HUES6 (cell line): ENCODE data around the gene CLIC1.
A peak's percentile ranks its signal among the peaks of the same experiment; 100 is the strongest.

Experiments used
- H3K27ac ChIP-seq: 2 replicates; pipeline ENCODE4 v1.7.0; 2013; ENCODE audit warnings: low read depth, mild to moderate bottlenecking, low read length, inconsistent platforms
- H3K27me3 ChIP-seq: 2 replicates; pipeline ENCODE4 v1.6.1; 2013; ENCODE audit warnings: low read length; ENCODE audit not compliant: control insufficient read depth, insufficient read depth
- H3K36me3 ChIP-seq: 2 replicates; pipeline ENCODE4 v1.6.1; 2013; ENCODE audit warnings: low read length; ENCODE audit not compliant: control insufficient read depth, insufficient read depth
- H3K4me1 ChIP-seq: 2 replicates; pipeline ENCODE4 v1.6.1; 2013; ENCODE audit warnings: low read length; ENCODE audit not compliant: control insufficient read depth, insufficient read depth
- H3K4me3 ChIP-seq: 2 replicates; pipeline ENCODE4 v1.5.1; 2013; ENCODE audit warnings: low read depth, low read length
- H3K9ac ChIP-seq: one replicate; pipeline ENCODE4 v1.6.1; 2013; ENCODE audit warnings: mild to moderate bottlenecking, low read length
- H3K9me3 ChIP-seq: 2 replicates; pipeline ENCODE4 v1.6.1; 2013; ENCODE audit warnings: low read depth, low read length; ENCODE audit not compliant: control insufficient read depth, insufficient read depth

The CLIC1 gene

DNA sequence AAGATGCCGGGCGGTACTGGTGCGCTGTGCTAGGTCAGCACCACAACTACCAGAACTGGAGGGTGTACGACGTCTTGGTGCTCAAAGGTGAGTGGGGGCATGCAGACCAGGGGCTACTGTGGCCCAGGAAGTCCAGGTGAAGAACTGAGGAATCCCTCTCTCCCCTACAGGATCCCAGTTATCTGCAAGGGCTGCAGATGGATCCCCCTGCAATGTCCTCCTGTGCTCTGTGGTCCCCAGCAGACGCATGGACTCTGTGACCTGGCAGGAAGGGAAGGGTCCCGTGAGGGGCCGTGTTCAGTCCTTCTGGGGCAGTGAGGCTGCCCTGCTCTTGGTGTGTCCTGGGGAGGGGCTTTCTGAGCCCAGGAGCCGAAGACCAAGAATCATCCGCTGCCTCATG, 28.6 kb downstream of the CLIC1 start:
- H3K9me3 ChIP-seq, result no peaks in the 10 kb centered on the region
- H3K9ac ChIP-seq, result no peak overlapping the region
- H3K4me1 ChIP-seq, result peaks cover 12% of the 10 kb centered on the region; the same call in 1 of the 2 replicates
- H3K27ac ChIP-seq, result no peak overlapping the region
- no peaks in the 10 kb centered on the region for H3K27me3 ChIP-seq
- no peak overlapping the region for H3K4me3 ChIP-seq
- H3K36me3 ChIP-seq, result no peaks in the 10 kb centered on the region

DNA sequence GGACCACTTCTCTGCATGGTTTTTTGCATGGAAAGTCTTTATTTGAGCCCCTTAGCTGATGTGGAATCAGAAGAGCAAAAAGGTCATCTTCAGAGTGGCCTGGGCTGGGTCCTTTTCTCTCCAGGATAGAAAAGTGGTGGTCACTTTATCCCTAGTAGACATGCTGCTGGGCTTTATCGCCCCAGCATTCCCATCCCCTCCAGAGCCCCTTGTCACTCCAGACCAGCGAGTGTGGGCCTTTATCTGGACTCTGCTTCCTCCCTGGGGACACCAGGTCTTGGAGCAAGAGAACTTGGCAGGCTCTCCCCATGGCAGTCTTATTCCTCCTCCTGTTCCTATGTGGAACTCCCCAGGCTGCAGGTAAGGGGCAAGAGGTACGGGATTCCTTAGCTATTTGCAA, 29.7 kb downstream of the CLIC1 start, which contains the start of gene LY6G6F:
LY6G6F (plus strand) TSS at position 268 of the 400 bp plus-strand sequence; CDS start at position 309, 41 bp downstream.
- H3K4me1 ChIP-seq, result peaks cover 19% of the 10 kb centered on the region
- H3K9me3 ChIP-seq, result no peaks in the 10 kb centered on the region
- H3K4me3 ChIP-seq, result no peak within 1 kb of the TSS

DNA sequence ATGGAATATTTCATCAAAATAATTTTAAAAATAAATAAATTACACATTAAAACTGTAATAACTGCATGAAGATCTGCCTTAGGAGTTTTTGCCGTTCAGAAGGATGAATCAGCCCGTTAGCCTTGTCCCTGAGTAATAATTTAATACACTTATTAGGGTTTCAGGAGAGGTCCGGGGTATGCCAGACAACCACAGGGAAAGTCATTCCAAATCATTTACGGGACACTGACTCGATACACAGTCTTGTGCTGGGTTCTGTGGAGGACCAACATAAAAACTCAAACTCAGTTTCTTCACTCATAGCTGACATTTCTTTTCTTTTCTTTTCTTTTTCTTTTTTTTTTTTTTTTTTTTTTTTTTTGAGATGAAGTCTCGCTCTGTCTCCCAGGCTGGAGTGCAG, 30.4 kb downstream of the CLIC1 start:
- no peak overlapping the region for H3K4me3 ChIP-seq
- no peaks in the 10 kb centered on the region for H3K9me3 ChIP-seq
- peaks cover 13% of the 10 kb centered on the region for H3K4me1 ChIP-seq
- H3K27me3 ChIP-seq, result no peaks in the 10 kb centered on the region
- H3K36me3 ChIP-seq, result no peaks in the 10 kb centered on the region
- H3K9ac ChIP-seq, result no peak overlapping the region
- H3K27ac ChIP-seq, result no peak overlapping the region

More for the DNA sequence above, 29.7 kb downstream of the CLIC1 start, which contains the start of gene LY6G6F:
- no peaks in the 10 kb centered on the region for H3K27me3 ChIP-seq
- no peaks in the 10 kb centered on the region for H3K36me3 ChIP-seq
- H3K27ac ChIP-seq, result no peak within 1 kb of the TSS
- H3K9ac ChIP-seq, result no peak within 1 kb of the TSS

DNA sequence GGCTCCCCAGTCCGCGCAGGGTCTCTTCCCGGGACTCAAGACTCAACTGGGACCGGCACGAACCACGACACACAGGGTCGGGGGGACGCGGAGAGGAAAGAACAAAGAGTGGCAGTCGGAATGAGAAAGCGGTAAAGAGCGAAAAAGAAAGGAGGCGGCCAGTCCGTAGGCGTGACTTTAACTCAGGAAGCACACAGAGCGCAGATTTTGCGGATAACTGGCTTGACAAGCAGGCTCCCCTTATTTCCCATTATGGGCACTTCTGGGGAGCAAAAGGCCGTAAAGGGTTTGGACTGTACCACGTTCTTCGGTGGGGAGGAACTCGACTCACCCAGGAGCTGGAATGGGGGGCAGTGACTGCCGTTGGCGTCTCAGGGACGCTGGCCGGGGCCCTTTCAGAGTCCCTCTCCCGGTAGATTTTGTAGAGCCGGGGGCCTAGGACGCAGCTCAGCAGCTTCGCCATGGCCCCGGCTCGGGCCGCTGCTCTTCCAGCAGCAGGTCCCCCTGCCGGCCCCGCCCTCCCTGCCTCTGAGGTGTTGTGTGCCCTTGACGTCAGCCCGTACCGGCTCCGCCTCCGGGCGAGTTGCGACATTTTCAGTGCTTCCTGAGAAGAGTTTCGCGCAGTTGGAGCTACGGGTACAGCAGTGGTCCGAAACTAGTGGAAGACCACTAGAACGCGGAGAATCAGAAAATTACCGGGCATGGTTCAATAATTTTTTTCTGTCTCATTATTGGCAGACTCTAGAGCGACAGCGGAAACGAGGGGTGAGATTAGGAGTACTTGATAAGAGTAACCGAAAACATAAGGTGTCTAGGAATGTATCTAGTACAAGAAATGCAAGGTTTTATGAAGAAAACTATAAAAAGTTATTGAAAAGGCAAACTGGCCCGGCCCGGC, 33.3 kb downstream of the CLIC1 start, which contains the start of gene ABHD16A:
ABHD16A (minus strand) TSS at position 506 of the 898 bp plus-strand sequence; CDS start at position 463, 43 bp downstream.
- H3K4me1 ChIP-seq, result peaks cover 7% of the 10 kb centered on the region

DNA sequence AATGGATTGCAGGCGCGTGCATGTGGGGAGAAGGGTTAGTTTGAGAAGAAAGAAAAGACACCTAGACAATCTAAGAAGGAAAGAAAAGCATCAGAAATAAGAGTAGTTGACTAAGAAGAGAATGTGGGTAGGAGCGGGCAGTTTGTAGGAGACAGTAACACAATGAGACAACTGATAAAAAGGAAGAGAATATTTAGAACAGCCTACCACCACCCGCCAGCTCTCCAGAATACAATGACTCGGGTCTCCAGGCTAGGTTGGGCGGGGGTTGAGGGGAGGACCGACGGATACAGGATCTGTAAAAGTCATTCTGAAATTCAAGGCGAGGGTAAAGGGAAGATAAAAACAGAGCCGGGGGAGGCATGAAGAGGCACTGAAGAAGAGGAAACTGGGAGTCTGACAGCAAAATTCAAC, 33.9 kb downstream of the CLIC1 start:
- Histone ChIP-seq H3K27me3 (no peaks in the 10 kb centered on the region), H3K36me3 (peaks cover 9% of the 10 kb centered on the region; the same call in 1 of the 2 replicates), H3K9me3 (no peaks in the 10 kb centered on the region), H3K9ac (peak overlapping the region; percentile 76), H3K4me1 (peaks cover 7% of the 10 kb centered on the region), H3K4me3 (peak overlapping the region; percentile 70), H3K27ac (no peak overlapping the region; the same call in 1 of the 2 replicates)

More for the DNA sequence above, 33.3 kb downstream of the CLIC1 start, which contains the start of gene ABHD16A:
- peak within 1 kb of the TSS; percentile 76 for H3K9ac ChIP-seq
- H3K36me3 ChIP-seq, result 0 out of 2 replicates have a peak, but pooled peaks cover 6% of the 10 kb centered on the region
- H3K27ac ChIP-seq, result peak within 1 kb of the TSS; percentile 65; the same call in 1 of the 2 replicates
- no peaks in the 10 kb centered on the region for H3K9me3 ChIP-seq
- peak within 1 kb of the TSS; percentile 70 for H3K4me3 ChIP-seq
- no peaks in the 10 kb centered on the region for H3K27me3 ChIP-seq

DNA sequence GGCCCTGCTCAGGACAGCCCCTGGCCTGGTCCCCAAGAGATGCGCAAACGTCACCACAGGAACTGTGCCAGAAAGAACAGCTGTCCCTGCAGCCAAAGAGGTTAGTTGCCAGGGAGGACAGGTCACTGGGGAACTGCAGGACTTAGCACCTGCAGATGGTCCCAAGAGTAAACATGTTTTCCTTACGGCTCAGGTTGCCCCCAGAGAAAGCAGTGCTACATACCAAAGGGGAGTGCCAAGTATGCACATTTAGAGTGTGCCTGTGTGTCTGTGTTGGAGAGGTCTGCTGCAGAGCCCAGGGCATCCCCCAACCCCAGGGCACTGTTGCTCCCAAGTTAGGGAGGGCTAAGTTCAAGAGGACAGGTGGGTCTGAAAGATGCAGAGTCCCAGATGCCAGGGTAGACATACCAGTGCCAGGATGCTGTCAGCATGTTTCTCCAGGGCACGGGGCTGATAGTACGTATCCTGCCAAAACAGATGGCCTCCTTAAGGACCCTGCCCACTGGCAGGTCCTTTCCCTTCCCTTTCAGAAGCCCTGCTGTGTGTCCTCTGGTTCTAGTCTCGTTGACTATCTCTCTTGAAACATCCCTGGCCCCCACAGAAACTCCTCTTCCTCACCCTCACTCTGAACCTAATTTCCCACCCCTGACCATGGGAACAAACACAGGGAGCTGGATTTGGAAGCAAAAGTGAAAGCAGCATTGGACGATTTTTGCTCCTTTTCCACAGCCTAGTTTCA, 34.5 kb downstream of the CLIC1 start:
- Histone ChIP-seq H3K4me3 (peak overlapping the region; percentile 70), H3K27ac (no peak overlapping the region)

DNA sequence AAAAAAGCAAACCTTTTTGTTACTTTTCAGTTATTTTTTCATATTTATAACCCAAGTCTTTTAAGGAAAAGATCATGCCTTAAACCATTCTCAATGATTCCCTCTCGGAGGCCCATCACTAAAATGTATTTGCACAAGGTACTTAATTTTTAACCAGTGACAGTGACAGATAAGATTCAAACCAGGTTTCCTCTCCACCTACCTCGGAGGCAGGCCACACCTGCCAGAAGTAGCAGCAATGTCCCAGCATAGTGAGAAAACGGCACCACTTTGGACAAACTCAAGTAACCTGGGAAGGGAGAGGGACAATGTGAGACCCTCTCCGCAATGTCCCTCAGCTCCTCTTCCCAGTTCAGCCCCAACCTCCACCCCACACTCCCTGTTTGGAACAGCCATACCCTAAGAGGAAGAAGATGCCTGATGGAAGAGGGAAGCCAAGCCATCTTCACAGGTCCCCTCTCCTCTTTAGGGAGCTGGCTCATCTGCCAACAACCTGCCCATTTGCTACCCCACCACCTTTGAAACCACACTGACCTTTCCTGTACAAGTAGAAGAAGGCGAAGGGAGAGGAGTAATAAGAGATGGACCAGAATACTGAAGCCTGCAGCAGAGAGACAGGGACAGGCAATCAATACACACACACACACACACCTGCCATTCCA, 35.5 kb downstream of the CLIC1 start:
- Histone ChIP-seq H3K9me3 (no peaks in the 10 kb centered on the region), H3K9ac (no peak overlapping the region)

More for the DNA sequence above, 34.5 kb downstream of the CLIC1 start:
- Histone ChIP-seq H3K9ac (peak overlapping the region; percentile 76), H3K9me3 (no peaks in the 10 kb centered on the region), H3K4me1 (peaks cover 7% of the 10 kb centered on the region), H3K36me3 (peaks cover 15% of the 10 kb centered on the region), H3K27me3 (no peaks in the 10 kb centered on the region)

DNA sequence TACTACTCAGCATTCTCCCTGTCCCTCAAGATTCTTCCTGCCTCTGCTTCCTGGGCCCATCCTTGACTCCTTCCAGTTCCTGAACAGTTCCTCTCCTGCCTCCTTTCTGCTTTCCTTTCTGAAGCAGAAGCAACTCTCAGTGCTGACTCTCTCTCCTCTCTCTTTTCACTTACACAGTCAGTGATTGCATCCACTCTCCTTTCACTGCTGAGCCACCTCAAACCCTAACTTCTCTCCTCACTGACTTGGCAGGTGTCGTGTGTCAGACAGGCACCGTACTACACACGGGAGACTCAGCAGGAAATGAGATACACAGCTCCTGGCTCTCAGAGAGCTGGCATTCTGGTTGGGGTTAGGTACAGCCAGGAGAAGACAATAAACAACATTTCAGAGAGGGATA, 38.8 kb downstream of the CLIC1 start:
- no peaks in the 10 kb centered on the region for H3K9me3 ChIP-seq
- no peak overlapping the region for H3K4me3 ChIP-seq
- H3K27me3 ChIP-seq, result no peaks in the 10 kb centered on the region
- H3K9ac ChIP-seq, result no peak overlapping the region
- H3K4me1 ChIP-seq, result peaks cover 7% of the 10 kb centered on the region
- peaks cover 39% of the 10 kb centered on the region for H3K36me3 ChIP-seq
- no peak overlapping the region for H3K27ac ChIP-seq

More for the DNA sequence above, 35.5 kb downstream of the CLIC1 start:
- H3K4me3 ChIP-seq, result no peak overlapping the region
- peaks cover 19% of the 10 kb centered on the region for H3K36me3 ChIP-seq
- no peak overlapping the region for H3K27ac ChIP-seq
- no peaks in the 10 kb centered on the region for H3K27me3 ChIP-seq
- H3K4me1 ChIP-seq, result peaks cover 7% of the 10 kb centered on the region

DNA sequence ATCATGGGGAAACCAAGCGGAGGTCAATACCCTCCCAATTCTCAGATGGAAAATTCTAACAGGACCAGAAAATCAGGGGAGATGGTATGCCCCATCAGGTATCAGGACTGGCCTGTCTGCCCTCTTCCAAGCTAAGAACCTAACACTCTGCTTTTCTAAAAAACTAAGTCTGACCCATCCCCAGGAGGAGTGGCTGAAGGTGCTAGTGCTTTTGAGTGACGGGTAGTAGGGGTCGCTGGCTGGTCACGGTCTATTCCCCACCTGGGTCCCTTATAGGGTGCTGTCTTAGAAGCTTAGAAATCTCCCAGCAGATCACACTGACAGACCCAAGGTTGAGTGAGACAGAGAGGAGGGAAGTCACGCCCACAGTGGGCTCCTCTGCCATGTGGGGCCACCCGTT, 42.8 kb downstream of the CLIC1 start:
- Histone ChIP-seq H3K4me1 (peaks cover 7% of the 10 kb centered on the region; the same call in 1 of the 2 replicates), H3K4me3 (no peak overlapping the region), H3K9me3 (no peaks in the 10 kb centered on the region), H3K27ac (no peak overlapping the region), H3K9ac (no peak overlapping the region), H3K36me3 (peaks cover 64% of the 10 kb centered on the region), H3K27me3 (no peaks in the 10 kb centered on the region)

DNA sequence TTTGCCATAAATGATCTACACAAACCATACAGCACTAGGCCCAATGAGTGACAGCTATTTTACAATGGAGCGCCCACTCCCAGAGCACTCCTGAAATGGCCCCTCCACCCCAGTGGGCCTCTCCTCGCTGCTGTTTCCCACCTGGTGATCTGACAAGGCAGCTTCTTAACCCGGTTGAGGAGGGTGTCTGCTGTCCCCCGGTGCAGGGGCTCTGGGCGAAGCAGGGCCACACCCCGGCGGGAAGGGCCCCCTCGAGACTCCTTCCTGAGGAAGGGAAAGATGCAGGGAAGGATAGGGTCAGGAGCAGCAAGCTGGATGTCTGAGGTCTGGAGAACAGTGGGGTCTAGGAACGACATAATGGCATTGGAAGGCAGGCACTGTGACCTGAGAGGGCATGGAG, 43.4 kb downstream of the CLIC1 start:
- Histone ChIP-seq H3K27me3 (no peaks in the 10 kb centered on the region), H3K9me3 (no peaks in the 10 kb centered on the region), H3K27ac (no peak overlapping the region), H3K9ac (no peak overlapping the region), H3K4me3 (no peak overlapping the region), H3K4me1 (peaks cover 7% of the 10 kb centered on the region; the same call in 1 of the 2 replicates), H3K36me3 (peaks cover 71% of the 10 kb centered on the region)
